ENCODE data around the gene ERICH6B. TPM values are rescaled to one million over a fixed set of nuclear protein-coding genes. Genes with fewer than 3 reads are reported as not detected.

Gene ERICH6B
- total RNA-seq, 1 donor from 2014 or later: not detected

GRCh38 chr13:45545686-45546409 is 69.7 kb downstream of the ERICH6B start:
- no peak for FAIRE-seq
- H3K4me3 ChIP-seq (ENCODE audit: low read depth, low read length): no peak overlapping the region

DNA sequence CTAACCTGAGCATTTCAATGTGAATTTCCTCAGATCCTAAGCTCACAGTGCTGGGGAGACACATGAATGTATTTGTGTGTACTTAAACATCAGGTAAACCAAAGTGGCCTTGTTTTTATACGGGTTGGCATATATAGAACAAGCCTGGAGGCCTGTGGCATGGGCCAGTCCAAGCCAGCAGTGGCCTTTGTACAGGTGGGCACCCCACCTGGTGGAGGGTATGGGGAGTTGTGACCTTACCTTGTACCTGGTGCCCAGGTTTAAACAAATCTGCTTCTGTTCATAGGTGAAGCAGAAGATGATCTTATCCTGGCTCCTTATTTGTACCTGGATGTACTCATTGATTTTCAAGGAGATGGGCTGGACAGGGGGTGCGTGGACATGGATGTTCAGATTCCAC is 71.0 kb downstream of the ERICH6B start:
- no peaks in the 10 kb centered on the region for H3K36me3 ChIP-seq (ENCODE audit: control insufficient read depth, insufficient read depth, low read length)
- no peak for FAIRE-seq
- TF ChIP-seq, protein P1, sequence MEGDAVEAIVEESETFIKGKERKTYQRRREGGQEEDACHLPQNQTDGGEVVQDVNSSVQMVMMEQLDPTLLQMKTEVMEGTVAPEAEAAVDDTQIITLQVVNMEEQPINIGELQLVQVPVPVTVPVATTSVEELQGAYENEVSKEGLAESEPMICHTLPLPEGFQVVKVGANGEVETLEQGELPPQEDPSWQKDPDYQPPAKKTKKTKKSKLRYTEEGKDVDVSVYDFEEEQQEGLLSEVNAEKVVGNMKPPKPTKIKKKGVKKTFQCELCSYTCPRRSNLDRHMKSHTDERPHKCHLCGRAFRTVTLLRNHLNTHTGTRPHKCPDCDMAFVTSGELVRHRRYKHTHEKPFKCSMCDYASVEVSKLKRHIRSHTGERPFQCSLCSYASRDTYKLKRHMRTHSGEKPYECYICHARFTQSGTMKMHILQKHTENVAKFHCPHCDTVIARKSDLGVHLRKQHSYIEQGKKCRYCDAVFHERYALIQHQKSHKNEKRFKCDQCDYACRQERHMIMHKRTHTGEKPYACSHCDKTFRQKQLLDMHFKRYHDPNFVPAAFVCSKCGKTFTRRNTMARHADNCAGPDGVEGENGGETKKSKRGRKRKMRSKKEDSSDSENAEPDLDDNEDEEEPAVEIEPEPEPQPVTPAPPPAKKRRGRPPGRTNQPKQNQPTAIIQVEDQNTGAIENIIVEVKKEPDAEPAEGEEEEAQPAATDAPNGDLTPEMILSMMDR (IDR thresholded peaks at IDR 0.05; ENCODE audit: insufficient read depth, low read length, severe bottlenecking): peak; percentile 7
- H3K27me3 ChIP-seq (ENCODE audit: control insufficient read depth, insufficient read depth, low read length): peaks cover 2% of the 10 kb centered on the region
- H3K4me3 ChIP-seq (ENCODE audit: low read depth, low read length): no peak overlapping the region
- no peak for DNase-seq (ENCODE audit: low read depth)

More at GRCh38 chr13:45545686-45546409, 69.7 kb downstream of the ERICH6B start:
- peaks cover 2% of the 10 kb centered on the region for H3K27me3 ChIP-seq (ENCODE audit: control insufficient read depth, insufficient read depth, low read length)
- TF ChIP-seq, protein P1 (IDR thresholded peaks at IDR 0.05; ENCODE audit: insufficient read depth, low read length, severe bottlenecking): no peak
- no peak for DNase-seq (ENCODE audit: low read depth)
- H3K36me3 ChIP-seq (ENCODE audit: control insufficient read depth, insufficient read depth, low read length): no peaks in the 10 kb centered on the region

DNA sequence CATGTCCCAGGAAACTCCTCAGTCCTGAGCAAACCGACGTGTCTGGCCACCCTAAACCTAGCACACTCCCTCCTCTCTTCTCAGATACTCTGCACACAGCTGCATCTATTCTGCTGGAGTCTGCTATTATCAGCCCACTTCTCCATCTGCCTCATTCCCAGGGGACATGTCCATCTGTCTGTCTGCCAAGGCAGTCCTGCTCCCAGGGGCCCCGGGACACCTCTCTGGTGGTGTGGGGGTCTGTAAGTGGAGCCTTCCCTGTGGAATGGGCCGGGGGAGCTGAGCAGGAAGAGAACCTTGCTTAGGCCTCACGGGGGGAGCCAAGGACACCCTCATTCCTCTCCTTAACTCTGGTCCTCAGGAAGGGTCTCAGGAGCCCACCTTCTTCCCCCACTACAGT is 72.7 kb downstream of the ERICH6B start:
- no peak for DNase-seq (ENCODE audit: low read depth)
- no peaks in the 10 kb centered on the region for H3K36me3 ChIP-seq (ENCODE audit: control insufficient read depth, insufficient read depth, low read length)
- FAIRE-seq: no peak
- H3K27me3 ChIP-seq (ENCODE audit: control insufficient read depth, insufficient read depth, low read length): no peaks in the 10 kb centered on the region
- TF ChIP-seq, protein P1 (IDR thresholded peaks at IDR 0.05; ENCODE audit: insufficient read depth, low read length, severe bottlenecking): no peak
- no peak overlapping the region for H3K4me3 ChIP-seq (ENCODE audit: low read depth, low read length)

DNA sequence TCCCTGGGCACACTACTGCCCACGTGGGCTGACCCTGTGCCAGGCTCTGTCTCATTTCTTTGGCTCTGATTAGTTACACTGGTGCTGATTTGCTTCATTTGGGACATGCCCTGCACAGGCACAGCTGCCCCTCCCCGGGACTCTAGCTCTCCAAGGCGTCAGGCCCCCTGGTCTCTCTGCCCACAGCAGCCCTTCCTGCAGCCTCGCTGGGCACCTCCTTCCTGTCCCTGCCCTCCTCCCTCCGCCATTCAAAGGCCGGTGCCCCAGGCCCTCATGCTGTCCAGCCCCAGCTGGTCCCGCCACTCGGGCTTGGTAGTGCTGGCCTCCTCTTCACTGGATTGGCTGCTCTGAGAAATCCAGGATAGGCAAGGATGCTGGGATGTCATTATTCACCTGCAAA is 73.1 kb downstream of the ERICH6B start:
- FAIRE-seq (no peak), DNase-seq (ENCODE audit: low read depth) (no peak)
- H3K27me3 ChIP-seq (ENCODE audit: control insufficient read depth, insufficient read depth, low read length): no peaks in the 10 kb centered on the region
- TF ChIP-seq, protein P1 (IDR thresholded peaks at IDR 0.05; ENCODE audit: insufficient read depth, low read length, severe bottlenecking): no peak
- no peak overlapping the region for H3K4me3 ChIP-seq (ENCODE audit: low read depth, low read length)
- no peaks in the 10 kb centered on the region for H3K36me3 ChIP-seq (ENCODE audit: control insufficient read depth, insufficient read depth, low read length)

- H3K36me3 ChIP-seq (ENCODE audit: control insufficient read depth, insufficient read depth, low read length): no peaks in the 10 kb centered on the region
- TF ChIP-seq, protein P1 (IDR thresholded peaks at IDR 0.05; ENCODE audit: insufficient read depth, low read length, severe bottlenecking): no peak
- DNase-seq (ENCODE audit: low read depth) (no peak), FAIRE-seq (no peak)
- H3K27me3 ChIP-seq (ENCODE audit: control insufficient read depth, insufficient read depth, low read length): no peaks in the 10 kb centered on the region
- H3K4me3 ChIP-seq (ENCODE audit: low read depth, low read length): no peak overlapping the region
These were observed 73.7 kb downstream of the ERICH6B start for GRCh38 chr13:45541806-45542205.

GRCh38 chr13:45540864-45541263 is 74.7 kb downstream of the ERICH6B start:
- Histone ChIP-seq H3K27me3 (ENCODE audit: control insufficient read depth, insufficient read depth, low read length) (no peaks in the 10 kb centered on the region), H3K4me3 (ENCODE audit: low read depth, low read length) (no peak overlapping the region), H3K36me3 (ENCODE audit: control insufficient read depth, insufficient read depth, low read length) (no peaks in the 10 kb centered on the region)
- FAIRE-seq (peak; percentile 23), DNase-seq (ENCODE audit: low read depth) (peak; percentile 36)
- TF ChIP-seq, protein P1 (IDR thresholded peaks at IDR 0.05; ENCODE audit: insufficient read depth, low read length, severe bottlenecking): no peak
